PC-3 (cell line): ENCODE data around the gene FZD10. TPM values are rescaled to one million over a fixed set of nuclear protein-coding genes. Genes with fewer than 3 reads are reported as not detected.

Source experiments
- ATAC-seq: fragments of 200-7000 bp; cut with Tn5 transposase; 2 replicates; pipeline ENCODE4 v1.9.1; 2020; ENCODE audit warnings: mild to moderate bottlenecking, moderate library complexity
- BruUV-seq: library from RNA; stranded (reverse); fragments of 400-500 nt; replicated peaks from 2 replicates; lab custom pipeline; 2021; lab: Mats Ljungman, UMichigan
- CTCF ChIA-PET: fragments of 300-600 bp; sonication (Branson Sonifier 250); formaldehyde crosslinking; loops from one replicate; lab custom pipeline; 2022; ENCODE audit warnings: antibody characterized with exemption; lab: Charles Lee
- POLR2A ChIA-PET: fragments of 300-600 bp; sonication (Branson Sonifier 250); formaldehyde crosslinking; loops from one replicate; lab custom pipeline; 2022; ENCODE audit warnings: antibody characterized with exemption; ENCODE audit not compliant: unreplicated experiment; lab: Charles Lee
- DNase-seq: peaks from one replicate; pipeline ENCODE4 v3.0.0-alpha.2; 2015
- H2AFZ ChIP-seq: fragments of 300-600 bp; sonication (generic); 2 replicates; pipeline ENCODE4 v1.6.0; 2016; ENCODE audit warnings: antibody characterized with exemption, low read length
- H3F3A ChIP-seq: fragments of 300-600 bp; sonication (generic); one replicate; pipeline ENCODE4 v1.6.0; 2017; ENCODE audit warnings: antibody characterized with exemption, low read length, control low read depth, mild to moderate bottlenecking; ENCODE audit not compliant: unreplicated experiment
- H3K27ac ChIP-seq: fragments of 300-600 bp; sonication (generic); 2 replicates; pipeline ENCODE4 v1.5.1; 2016; ENCODE audit warnings: mild to moderate bottlenecking, low read length
- H3K27me3 ChIP-seq: fragments of 300-600 bp; sonication (generic); 2 replicates; pipeline ENCODE4 v1.6.1; 2016; ENCODE audit warnings: low read length, mixed read lengths
- H3K36me3 ChIP-seq: fragments of 300-600 bp; sonication (generic); 2 replicates; pipeline ENCODE4 v1.6.1; 2016; ENCODE audit warnings: low read depth, mixed run types, low read length, mixed read lengths
- H3K4me1 ChIP-seq: fragments of 300-600 bp; sonication (generic); 2 replicates; pipeline ENCODE4 v1.5.1; 2016; ENCODE audit warnings: low read length; ENCODE audit not compliant: insufficient read depth
- H3K4me2 ChIP-seq: fragments of 300-600 bp; sonication (generic); 2 replicates; pipeline ENCODE4 v1.6.0; 2016; ENCODE audit warnings: low read length
- H3K4me3 ChIP-seq: fragments of 300-600 bp; sonication (generic); 2 replicates; pipeline ENCODE4 v1.5.1; 2016; ENCODE audit warnings: mild to moderate bottlenecking, low read length, mixed read lengths
- H3K79me2 ChIP-seq: fragments of 300-600 bp; sonication (generic); 2 replicates; pipeline ENCODE4 v1.6.1; 2017; ENCODE audit warnings: low read length, mixed read lengths
- H3K9ac ChIP-seq: fragments of 300-600 bp; sonication (generic); 2 replicates; pipeline ENCODE4 v1.6.0; 2016; ENCODE audit warnings: mild to moderate bottlenecking, low read length
- H3K9me2 ChIP-seq: fragments of 300-600 bp; sonication (generic); replicated peaks from 2 replicates; pipeline ENCODE4 v1.6.1; 2016; ENCODE audit warnings: mixed run types, low read length, mixed read lengths
- H3K9me3 ChIP-seq: fragments of 300-600 bp; sonication (generic); 2 replicates; pipeline ENCODE4 v1.6.1; 2016; ENCODE audit warnings: low read length, mixed read lengths
- H4K20me1 ChIP-seq: fragments of 300-600 bp; sonication (generic); 2 replicates; pipeline ENCODE4 v1.6.1; 2016; ENCODE audit warnings: low read length, mixed read lengths
- EZH2 ChIP-seq: fragments of 300-600 bp; sonication (generic); IDR thresholded peaks from one replicate; pipeline ENCODE4 v1.6.1; 2017; ENCODE audit warnings: antibody characterized with exemption, mild to moderate bottlenecking, low read length; ENCODE audit not compliant: unreplicated experiment
- EZH2phosphoT487 ChIP-seq: fragments of 300-600 bp; sonication (generic); IDR thresholded peaks from 2 replicates; pipeline ENCODE4 v1.6.1; 2018; ENCODE audit warnings: mild to moderate bottlenecking, antibody characterized with exemption, low read length, borderline replicate concordance
- intact Hi-C: fragments of 100-400 bp; cut with micrococcal nuclease; formaldehyde crosslinking; loops from 2 replicates; pipeline ENCODE4 v1.9.0; 2023
- total RNA-seq: library from RNA; depleted of rRNA; stranded (reverse); fragments of >200 nt; gene quantifications from 2 replicates; pipeline ENCODE4 v1.2.3, GENCODE V29; 2014
- TF ChIP-seq, protein P1 (sequence below): fragments of 300-600 bp; sonication (generic); conservative IDR thresholded peaks from 2 replicates; pipeline ENCODE4 v1.5.1; 2017; ENCODE audit warnings: antibody characterized with exemption, low read depth, mild to moderate bottlenecking, low read length

FZD10 gene
- total RNA-seq, 1 experiment from 2014 or later, result not detected

DNA sequence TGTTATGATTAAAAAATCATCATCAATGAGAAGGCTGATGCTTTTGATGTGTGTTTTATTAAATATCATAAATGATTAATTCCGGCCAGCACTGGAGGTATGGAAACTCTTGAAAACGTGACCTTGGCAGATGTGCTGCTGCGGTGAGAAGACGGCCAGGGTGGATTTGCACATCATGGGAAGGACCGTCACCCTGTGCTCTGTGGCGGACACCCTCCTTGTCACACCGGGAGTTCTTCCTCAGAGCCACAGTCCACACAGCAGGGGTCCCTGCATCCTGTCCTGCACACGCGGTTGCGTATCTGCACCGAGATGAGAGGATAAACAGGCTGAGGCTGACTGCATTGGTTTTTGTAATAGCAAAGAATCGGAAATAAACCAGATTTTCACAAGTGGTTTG is 33.5 kb downstream of the FZD10 start:
- ATAC-seq (no peak), DNase-seq (no peak)
- H3K36me3 ChIP-seq, result no peaks in the 10 kb centered on the region
- H3K9me3 ChIP-seq, result no peaks in the 10 kb centered on the region
- CTCF ChIA-PET, result no interaction called here
- no peaks in the 10 kb centered on the region for H3F3A ChIP-seq
- intact Hi-C loops, result no loop called here
- no peak overlapping the region for H3K4me2 ChIP-seq
- H3K27me3 ChIP-seq, result peaks cover 55% of the 10 kb centered on the region
- no TSS peak for BruUV-seq
- no peak overlapping the region for H3K4me3 ChIP-seq
- no peaks in the 10 kb centered on the region for H3K4me1 ChIP-seq
- no peak overlapping the region for H3K9ac ChIP-seq
- H3K27ac ChIP-seq, result no peak overlapping the region
- POLR2A ChIA-PET, result no interaction called here
- H3K79me2 ChIP-seq, result no peaks in the 10 kb centered on the region
- H2AFZ ChIP-seq, result no peak overlapping the region
- TF ChIP-seq, protein P1, sequence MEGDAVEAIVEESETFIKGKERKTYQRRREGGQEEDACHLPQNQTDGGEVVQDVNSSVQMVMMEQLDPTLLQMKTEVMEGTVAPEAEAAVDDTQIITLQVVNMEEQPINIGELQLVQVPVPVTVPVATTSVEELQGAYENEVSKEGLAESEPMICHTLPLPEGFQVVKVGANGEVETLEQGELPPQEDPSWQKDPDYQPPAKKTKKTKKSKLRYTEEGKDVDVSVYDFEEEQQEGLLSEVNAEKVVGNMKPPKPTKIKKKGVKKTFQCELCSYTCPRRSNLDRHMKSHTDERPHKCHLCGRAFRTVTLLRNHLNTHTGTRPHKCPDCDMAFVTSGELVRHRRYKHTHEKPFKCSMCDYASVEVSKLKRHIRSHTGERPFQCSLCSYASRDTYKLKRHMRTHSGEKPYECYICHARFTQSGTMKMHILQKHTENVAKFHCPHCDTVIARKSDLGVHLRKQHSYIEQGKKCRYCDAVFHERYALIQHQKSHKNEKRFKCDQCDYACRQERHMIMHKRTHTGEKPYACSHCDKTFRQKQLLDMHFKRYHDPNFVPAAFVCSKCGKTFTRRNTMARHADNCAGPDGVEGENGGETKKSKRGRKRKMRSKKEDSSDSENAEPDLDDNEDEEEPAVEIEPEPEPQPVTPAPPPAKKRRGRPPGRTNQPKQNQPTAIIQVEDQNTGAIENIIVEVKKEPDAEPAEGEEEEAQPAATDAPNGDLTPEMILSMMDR, result no peak
- TF ChIP-seq EZH2phosphoT487 (no peak), EZH2 (no peak)
- H3K9me2 ChIP-seq, result no peaks in the 10 kb centered on the region
- H4K20me1 ChIP-seq, result no peaks in the 10 kb centered on the region

DNA sequence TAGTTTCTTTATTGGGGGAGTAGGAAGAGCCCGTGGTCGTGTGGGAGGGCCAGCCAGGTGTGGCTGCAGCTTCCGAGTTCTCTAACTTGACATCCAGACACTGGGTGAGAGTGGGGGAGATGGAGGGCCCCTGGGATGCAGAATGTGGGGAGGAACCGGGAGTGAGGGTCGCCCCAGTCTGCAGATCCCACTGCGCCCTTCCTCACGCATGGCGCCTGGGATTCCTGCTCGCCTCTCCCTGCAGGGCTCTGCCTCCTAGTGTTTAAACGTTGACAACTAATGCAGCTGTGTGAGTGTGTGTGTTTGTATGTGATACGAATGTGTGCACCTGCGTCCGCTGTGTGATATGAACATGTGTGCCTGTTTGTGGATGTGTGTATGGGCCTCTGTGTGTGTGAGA is 34.6 kb downstream of the FZD10 start:
- intact Hi-C loops, result no loop called here

GRCh38 chr12:130198026-130198662 is 35.9 kb downstream of the FZD10 start:
- ATAC-seq, result no peak
- Histone ChIP-seq H3K9me3 (no peaks in the 10 kb centered on the region), H2AFZ (no peak overlapping the region), H4K20me1 (no peaks in the 10 kb centered on the region), H3K4me1 (no peaks in the 10 kb centered on the region), H3K27ac (no peak overlapping the region), H3K79me2 (no peaks in the 10 kb centered on the region), H3K27me3 (peaks cover 50% of the 10 kb centered on the region), H3K4me2 (no peak overlapping the region), H3K9ac (no peak overlapping the region), H3K9me2 (no peaks in the 10 kb centered on the region), H3F3A (no peaks in the 10 kb centered on the region), H3K4me3 (no peak overlapping the region), H3K36me3 (no peaks in the 10 kb centered on the region)
- TF ChIP-seq EZH2phosphoT487 (no peak), EZH2 (no peak)
- TF ChIP-seq, protein P1, result no peak
- ChIA-PET CTCF (no interaction called here), POLR2A (no interaction called here)
- no TSS peak for BruUV-seq
- DNase-seq, result no peak
- intact Hi-C loops, result no loop called here

More for the DNA sequence above, 34.6 kb downstream of the FZD10 start:
- Histone ChIP-seq H3K27me3 (peaks cover 55% of the 10 kb centered on the region), H2AFZ (no peak overlapping the region), H3K4me2 (no peak overlapping the region), H3K79me2 (no peaks in the 10 kb centered on the region), H3K4me3 (no peak overlapping the region), H4K20me1 (no peaks in the 10 kb centered on the region), H3K27ac (no peak overlapping the region), H3K4me1 (no peaks in the 10 kb centered on the region), H3K36me3 (no peaks in the 10 kb centered on the region), H3K9me2 (no peaks in the 10 kb centered on the region), H3K9ac (no peak overlapping the region), H3K9me3 (no peaks in the 10 kb centered on the region), H3F3A (no peaks in the 10 kb centered on the region)
- ATAC-seq, result no peak
- no peak for DNase-seq
- ChIA-PET POLR2A (no interaction called here), CTCF (no interaction called here)
- TF ChIP-seq EZH2phosphoT487, result no peak
- TF ChIP-seq, protein P1, result no peak
- no peak for TF ChIP-seq EZH2
- no TSS peak for BruUV-seq
